Stimulated activated CD8-positive, alpha-beta memory T cell treated with anti-CD3 and anti-CD28 coated beads, Interleukin-4, amount 100 ng/mL, for 4 hours (primary cell): ENCODE results near the gene YIPF2.
A peak's percentile ranks its signal among the peaks of the same experiment; 100 is the strongest.
"Not testable (repeated sequence)": the region's sequence is repeated elsewhere in the genome, so short reads cannot be mapped to it uniquely, and the experiment has no call there.

ENCODE experiments used
- DNase-seq, 2 donors: peaks; one replicate each; pipeline ENCODE4 v3.0.0-alpha.2; 2020; ENCODE audit warnings: low read depth in 2 of 2, low spot score in 1 of 2

The YIPF2 gene

DNA sequence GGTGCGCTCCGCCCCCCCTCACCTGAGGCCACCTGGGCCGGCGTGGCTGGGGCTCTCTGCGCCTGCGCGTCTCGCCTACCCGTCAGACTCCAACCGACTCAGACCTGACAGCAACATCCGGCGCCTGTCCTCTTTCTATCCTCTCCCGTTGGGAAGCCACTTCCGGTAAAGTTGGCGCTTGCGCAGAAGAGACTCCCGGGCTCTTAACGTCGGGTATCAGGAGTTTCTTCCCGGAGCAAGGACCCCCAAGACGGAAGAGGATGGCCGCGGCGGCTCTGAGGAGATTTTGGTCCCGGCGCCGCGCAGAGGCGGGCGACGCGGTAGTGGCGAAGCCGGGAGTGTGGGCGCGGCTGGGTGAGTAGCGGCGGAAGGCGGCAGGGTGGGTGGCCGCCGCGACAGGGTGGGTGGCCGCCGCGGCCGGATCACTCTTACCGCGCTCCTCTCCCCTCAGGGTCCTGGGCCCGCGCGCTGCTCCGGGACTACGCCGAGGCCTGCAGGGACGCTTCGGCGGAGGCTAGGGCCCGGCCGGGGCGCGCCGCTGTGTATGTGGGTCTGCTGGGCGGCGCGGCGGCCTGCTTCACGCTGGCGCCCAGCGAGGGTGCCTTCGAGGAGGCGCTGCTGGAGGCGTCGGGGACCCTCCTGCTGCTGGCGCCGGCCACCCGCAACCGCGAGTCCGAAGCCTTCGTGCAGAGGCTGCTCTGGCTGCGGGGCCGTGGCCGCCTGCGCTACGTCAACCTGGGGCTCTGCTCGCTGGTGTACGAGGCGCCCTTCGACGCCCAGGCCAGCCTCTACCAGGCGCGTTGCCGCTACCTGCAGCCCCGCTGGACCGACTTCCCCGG lies at the start of gene YIPF2, which contains the start of gene TIMM29:
Gene YIPF2 (minus strand): TSS at position 77 of the 839 bp plus-strand sequence. CDS start 229 bp downstream, outside the sequence.
Gene TIMM29 (plus strand): TSS at position 249 of the 839 bp plus-strand sequence. CDS start 12 bp downstream, at position 261.
- peak; percentile 87 to 88 for DNase-seq

DNA sequence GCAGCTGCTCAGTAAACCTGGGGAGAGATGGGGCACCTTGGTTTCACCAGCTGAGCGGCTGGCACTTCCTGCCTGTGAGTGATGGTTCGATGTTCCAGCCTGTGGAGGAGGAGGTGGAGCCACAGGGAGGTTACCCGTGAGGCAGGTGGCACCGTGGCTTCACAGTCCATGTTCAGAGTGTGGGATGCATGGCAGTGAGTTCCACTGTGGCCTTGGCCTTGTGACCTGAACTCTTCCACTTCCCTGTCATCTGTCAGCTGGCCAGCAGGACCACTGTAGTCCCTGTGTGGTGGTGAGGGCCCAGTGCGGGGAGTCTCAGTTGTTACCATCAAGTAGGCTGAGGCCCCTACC lies 49.3 kb upstream of the YIPF2 start:
- no peak for DNase-seq

DNA sequence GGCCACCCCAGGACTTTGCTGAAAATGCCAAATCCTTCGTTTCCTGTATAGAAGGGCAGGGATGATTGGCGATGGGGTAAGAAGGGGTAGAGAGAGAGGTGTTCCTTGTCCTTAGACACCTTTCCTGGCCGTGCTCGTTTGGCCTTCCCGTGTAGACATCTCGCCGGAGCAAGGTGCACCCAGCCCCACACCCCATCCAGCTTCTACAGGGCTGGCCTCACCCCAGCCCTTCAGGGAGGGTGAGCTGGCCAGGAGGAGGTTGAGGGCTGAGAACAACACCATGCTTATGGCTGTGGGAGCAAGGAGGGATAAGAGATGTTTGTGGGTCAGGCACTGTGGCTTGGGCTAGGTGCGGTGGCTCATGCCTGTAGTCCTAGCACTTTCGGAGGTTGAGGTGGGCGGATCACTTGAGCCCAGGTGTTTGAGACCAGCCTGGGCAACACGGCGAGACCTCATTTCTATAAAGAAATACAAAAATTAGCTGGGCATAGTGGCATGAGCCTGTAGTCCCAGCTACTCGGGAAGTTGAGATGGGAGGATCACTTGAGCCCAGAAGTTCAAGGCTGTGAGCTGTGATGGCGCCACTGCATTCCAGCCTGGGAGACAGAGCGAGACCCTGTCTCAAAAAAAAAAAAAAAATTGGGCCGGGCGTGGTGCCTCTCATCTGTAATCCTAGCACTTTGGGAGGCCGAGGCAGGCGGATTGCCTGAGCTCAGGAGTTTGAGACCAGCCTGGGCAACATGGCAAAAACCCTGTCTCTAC lies 47.9 kb upstream of the YIPF2 start:
- DNase-seq: no peak

DNA sequence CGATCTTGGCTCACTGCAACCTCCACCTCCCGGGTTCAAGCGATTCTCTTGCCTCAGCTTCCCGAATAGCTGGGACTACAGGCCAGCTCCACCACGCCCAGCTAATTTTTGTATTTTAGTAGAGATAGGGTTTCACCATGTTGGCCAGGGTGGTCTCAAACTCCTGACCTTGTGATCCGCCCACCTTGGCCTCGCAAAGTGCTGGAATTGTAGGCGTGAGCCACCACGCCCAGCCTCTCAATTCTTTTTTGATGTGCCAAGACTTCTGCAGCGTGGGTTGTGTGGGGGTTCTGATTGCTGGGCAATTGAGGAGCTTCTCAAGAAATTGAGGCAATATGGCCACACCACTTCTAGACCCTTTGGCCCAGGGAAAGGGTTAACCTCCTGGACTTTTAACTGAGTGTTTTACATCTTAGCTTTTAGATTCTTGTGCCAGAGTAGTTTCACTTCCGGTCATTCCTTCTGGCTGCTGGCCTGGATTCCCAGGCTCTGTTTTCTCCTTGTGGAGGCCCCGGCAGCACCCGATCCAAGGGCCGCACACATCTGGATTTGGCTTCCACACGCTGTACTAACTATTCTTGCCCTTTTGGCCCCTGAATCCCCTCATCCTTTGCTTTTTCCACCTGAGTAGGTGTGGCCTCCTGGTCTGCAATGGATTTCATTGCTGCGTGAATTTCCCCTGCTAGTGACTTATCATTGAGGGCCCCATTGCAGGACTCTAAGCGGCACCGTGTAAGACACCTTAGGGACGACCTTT lies 47.1 kb upstream of the YIPF2 start:
- no peak for DNase-seq

DNA sequence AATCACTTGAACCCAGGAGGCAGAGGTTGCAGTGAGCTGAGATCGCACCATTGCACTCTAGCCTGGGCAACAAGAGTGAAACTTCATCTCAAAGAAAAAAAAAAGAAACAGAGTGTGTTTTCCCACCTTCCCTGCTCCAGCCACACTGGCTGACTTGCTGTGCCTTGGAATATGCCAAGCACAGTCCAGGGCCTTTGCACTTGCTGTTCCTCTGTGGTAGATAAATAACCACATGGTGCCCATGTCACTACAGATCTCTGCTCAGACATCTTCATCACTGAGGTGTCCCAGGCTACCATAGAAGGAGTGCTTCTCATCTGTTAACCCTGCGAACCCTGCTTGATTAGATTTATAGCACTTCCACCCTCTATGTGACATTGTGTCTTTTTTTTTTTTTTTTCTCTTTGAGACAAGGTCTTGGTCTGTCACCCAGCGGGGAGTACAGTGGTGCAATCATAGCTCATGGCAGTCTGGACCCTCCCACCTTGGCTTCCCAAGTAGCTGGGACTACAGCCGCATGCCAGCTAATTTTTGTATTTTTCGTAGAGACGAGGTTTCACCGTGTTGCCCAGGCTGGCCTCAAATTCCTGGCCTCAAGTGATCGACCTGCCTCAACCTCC lies 42.8 kb upstream of the YIPF2 start:
- DNase-seq: no peak

DNA sequence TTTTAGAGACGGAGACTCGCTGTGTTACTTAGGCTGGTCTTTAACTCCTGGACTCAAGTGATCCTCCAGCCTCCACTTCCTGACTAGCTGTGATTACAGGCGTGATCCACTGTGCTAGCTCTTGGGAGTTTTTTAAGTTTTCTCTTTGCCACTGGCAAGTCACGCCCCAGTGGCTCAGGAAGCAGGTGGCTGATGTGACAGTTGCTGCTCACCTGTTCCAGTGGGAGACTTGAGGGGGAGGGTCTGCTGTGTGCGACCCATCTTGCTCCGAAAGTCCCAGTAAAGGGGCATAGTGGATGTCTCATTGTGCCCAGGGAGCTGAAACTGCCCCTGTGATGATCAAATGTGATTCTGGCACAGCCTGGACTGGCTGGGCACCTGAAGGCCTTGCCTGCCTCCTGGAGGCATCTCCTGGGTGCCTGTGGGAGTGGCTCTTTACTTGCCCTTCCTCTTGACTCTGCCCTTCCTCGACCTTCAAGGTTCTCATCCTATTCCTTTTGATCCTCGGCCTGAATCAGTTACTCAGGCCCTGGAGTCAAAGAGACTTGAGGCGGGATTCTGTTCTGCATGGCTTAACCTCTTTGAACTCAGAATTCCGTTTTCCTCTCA lies 40.2 kb upstream of the YIPF2 start:
- DNase-seq: no peak

DNA sequence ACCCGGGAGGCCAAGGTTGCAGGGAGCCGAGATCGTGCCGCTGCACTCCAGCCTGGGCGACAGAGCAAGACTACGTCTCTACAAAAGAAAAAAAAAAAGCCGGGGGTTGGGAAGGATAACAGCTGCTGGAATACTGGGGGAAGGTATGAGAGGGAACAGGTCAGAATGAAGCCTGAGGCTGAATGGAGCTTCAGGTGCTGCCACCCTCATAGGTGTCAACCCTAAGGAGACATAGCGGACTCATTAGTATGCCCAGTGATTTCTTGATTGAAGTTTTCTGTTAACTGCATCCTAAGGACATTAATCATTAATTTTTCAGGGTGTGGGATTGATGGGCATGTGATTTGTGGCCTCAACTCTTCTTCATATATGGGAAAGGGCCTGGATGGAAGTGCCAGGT lies 38.4 kb upstream of the YIPF2 start:
- DNase-seq: no peak

DNA sequence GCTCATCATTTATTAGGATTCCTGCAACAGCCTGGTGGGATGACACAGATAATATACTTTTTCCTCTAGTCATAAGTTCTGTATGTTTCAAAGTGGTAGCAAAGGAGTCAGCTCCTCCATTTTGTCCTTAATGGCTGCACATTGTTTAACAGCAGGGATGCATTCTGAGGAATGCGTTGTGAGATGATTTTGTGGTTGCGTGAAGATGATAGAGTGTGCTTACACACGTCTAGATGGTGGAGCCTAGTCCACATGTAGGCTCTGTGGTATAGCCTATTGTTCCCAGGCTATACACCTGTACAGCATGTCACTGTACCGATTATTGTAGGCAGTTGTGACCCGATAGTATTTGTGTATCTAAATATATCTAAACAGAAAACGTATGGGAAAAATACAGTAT lies 37.0 kb upstream of the YIPF2 start:
- DNase-seq: no peak

DNA sequence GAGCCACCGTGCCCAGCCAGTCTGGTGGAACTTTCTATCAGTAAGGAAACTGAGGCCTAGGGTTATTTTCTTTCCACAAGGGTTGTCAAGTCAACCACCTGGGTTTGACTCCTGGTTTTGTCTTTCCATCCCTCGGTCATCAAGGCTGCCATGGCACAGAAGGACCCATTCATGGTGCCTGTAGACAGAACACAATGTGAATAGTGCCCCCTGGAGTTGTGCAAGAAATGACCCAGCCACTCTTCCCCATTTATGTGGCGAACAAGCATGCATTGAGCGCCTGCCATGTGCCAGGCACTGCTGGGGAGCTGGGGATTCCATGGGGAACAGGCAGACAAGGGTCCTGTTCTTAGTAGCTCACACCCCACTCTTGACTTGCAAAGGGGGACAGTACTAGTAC lies 36.5 kb upstream of the YIPF2 start:
- DNase-seq: no peak

DNA sequence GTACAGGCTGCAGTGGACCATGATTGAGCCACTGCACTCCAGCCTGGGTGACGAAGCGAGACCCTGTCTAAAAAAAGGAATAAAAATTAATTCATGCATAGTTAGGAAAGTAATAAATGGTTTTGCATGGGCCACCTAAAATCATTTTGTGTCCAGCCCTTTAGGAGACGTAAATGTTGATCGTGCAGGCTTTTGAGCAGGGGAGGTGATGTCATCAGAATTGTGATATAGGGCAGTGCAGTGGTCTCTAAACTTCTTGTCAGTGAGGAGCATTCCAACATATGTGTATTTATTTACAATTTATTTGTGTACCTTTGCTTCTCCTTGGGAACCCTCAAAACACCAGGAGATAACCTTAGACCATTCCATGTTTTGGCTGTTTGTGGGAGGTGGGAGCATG lies 35.4 kb upstream of the YIPF2 start:
- no peak for DNase-seq

DNA sequence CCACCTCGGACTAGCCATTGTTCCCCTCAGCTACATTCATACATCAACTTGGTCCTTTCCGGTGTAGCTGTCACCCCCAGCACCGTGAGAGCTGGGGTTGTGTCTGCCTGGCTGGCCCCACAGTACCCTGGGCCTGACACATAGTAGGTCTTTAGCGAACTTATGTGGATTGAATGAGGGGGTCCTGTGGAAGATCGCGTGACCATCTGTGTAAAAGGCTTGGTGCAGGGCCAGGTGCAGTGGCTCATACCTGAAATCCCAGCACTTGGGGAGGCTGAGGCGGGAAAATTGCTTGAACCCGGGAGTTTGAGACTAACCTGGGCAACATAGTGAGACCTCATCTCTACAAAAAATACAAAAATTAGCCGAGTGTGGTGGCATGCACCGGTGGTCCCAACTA lies 34.4 kb upstream of the YIPF2 start:
- DNase-seq: no peak

DNA sequence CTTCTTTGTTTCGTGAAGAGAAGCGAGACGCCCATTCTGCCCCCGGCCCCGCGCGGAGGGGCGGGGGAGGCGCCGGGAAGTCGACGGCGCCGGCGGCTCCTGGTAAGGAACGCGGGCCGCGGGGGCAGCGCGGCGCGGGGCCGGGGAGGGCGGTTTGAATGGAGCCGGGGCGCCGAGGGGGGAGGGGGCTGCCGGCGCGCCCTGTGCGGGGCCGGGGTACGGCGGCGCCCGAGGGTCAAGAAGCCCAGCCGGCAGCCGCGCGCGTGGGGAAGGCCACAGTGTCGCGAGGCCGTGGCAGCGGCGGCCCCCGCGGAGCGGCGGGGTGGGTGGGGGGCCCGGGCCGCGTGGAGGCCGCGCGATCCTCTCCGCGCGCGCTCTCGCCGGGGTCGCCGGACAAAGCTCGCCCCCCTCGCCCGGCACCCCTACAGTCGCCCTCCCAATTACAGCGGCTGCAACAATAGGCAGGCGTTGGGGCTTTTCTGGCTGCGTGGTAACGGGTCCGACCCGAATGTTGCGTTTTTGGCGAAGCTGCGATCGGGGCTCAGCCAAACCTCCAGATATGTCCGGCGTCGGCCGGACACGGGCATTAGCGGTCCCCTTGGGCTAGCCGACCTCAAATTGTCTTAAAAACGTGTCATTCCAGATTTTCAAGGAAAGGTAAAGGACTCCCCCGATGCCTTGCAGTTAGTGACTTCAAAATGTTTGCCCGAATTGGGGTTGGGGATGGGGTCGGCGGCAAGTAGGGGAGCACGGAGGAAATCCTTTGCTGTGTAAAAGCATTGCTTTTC lies 32.8 kb upstream of the YIPF2 start:
- no peak for DNase-seq

DNA sequence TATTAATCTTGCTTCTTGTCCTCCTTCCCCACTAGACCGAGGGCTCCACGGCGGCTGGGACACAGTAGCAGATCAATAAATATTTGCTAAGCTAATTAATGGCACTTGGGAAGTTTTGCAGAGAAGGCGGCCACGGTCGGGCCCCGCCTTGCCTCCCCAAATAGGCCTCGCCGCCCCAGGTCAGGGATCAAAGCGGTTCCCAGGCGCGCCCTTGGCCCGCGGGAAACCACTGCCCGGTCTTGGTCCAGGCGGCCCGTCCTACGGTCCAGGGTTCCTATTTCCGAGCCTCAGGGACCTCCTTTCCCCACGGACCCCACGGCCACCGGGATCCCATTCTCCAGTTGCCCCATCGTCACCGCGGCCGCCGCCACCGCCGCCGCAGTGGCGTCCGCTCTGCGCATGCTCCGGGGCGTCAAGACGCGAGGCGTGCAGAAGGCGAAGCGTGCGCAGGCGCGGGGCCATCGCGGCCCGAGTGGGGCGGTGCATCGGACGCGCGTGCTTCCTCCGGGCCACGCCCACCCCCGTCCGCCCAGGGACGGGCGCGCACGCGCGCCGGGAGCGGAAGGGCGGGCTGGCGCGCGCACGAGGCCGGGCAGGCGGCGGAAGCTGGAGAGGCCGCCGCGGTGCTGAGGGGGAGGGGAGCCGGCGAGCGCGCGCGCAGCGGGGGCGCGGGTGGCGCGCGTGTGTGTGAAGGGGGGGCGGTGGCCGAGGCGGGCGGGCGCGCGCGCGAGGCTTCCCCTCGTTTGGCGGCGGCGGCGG lies 32.1 kb upstream of the YIPF2 start, which contains the start of gene SMARCA4:
Gene SMARCA4 (plus strand): TSS at position 717 of the 759 bp plus-strand sequence. CDS start 23,122 bp downstream, outside the sequence.
- peak; percentile 85 to 96 for DNase-seq

DNA sequence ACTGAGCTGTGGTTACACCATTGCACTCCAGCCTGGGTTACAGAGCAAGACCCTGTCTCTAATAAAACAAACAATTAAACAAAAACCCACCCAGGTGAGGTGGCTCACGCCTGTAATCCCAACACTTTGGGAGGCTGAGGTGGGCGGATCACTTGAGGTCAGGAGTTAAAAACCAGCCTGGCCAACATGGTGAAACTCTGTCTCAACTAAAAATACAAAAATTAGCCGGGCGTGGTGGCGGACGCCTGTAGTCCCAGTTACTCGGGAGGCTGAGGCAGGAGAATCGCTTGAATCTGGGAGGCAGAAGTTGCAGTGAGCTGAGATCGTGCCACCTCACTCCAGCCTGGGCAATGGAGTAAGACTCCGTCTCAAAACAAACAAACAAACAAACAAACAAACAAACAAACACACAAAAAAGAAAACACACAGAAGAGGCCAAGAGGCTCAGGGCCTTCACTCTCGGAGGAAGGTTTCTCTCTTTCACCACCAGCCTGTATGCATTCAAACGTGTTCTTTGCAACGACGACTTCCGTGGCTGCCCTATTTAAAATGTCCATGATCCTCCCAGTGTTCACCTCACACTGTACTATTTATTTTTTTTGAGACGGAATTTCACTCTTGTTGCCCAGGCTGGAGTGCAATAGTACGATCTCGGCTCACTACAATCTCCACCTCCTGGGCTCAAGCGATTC lies 31.0 kb upstream of the YIPF2 start:
- not testable (repeated sequence) for DNase-seq

DNA sequence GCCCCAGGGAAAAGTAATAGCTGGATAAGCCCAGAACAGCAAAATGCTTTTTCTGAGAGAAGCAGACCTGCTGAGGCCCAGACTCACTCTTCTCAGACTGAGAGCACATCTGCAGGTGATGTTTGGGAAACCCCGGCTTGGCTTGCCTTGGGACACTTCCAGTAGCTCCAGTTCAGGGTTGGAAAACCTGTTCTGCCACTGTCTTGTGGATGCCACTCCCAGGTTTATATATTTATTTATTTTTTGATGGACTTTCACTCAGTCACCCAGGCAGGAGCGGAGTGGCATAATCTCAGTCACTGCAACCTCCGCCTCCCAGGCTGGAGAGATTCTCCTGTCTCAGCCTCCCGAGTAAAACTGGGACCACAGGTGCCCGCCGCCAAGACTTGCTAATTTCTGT lies 24.4 kb upstream of the YIPF2 start:
- DNase-seq: no peak

DNA sequence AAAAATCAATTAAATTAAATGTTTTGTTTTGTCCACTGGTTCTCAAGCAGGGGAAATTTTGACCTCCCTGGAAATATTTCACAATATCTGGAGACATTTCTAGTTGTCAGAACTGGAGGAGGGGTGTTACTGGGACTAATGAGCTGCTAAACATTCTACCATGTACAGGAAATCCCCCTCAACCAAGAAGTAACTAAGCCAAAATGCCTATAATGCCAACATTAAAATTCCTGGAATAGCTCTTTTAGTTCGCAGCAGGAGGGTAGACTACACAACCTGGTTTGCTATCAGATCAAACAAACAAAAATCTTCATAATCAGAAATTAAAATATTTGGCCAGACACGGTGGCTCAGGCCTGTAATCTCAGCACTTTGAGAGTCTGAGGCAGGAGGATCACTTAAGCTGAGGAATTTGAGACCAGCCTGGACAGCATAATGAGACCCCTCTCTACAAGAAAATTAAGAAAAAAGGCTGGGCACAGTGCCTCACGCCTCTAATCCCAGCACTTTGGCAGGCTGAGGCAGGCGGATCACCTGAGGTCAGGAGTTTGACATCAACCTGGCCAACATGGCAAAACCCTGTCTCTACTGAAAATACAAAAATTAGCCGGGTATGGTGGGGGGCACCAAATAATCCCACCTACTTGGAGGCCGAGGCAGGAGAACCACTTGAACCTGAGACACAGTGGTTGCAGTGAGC lies 18.7 kb upstream of the YIPF2 start:
- DNase-seq: no peak

DNA sequence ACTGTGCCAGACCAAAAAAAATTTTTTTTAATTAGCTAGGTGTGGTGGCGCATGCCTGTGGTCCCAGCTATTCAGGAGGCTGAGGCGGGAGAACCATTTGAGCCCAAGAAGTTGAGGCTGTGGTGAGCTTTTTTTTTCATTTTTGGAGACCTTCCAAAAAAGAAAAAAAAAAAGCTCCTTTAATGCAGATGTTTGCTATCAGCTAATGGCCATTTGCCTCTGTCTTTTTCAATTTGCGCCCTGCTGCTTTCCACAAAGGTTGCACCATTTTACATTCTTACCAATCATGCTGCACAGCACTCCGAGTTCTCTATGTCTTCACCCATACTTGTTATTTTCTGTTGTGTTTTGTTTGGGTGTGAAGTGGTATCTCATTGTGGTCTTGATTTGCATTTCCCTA lies 16.8 kb upstream of the YIPF2 start:
- no peak for DNase-seq

DNA sequence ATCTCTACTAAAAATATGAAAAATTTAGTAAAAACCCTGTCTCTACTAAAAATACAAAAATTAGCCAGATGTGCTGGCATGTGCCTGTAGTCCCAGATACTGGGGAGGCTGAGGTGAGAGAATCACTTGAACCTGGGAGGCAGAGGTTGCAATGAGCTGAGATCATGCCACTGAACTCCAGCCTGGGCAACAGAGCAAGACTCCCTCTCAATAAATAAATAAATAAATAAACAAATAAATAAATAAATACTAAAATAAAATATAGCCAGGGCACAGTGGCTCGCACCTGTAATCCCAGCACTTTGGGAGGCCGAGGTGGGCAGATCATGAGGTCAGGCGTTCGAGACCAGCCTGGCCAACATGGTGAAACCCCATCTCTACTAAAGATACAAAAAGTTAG lies 15.0 kb upstream of the YIPF2 start:
- not testable (repeated sequence) for DNase-seq
